ENCODE measurements around the gene KLHL8.

DNA sequence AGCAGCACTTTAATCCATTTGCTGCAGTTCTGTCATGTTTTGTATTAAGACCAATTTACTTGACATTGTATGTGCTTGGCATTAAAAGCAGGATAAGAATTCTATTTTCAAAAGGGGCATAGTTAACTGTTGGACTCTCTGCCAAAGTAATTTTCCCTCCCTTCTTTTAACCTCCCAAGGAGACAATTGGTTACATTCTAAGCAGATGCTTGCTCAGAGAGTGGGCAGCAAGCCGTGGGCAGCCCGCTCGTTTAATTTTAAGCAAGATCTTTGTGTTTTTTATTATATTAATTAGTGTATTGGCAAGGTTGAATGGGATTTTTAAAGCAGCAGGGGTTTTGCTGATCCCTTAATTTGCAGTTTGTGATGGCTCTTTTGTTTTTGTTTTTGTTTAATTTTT, 37.1 kb upstream of the KLHL8 start:
- TF ChIP-seq, protein P1, sequence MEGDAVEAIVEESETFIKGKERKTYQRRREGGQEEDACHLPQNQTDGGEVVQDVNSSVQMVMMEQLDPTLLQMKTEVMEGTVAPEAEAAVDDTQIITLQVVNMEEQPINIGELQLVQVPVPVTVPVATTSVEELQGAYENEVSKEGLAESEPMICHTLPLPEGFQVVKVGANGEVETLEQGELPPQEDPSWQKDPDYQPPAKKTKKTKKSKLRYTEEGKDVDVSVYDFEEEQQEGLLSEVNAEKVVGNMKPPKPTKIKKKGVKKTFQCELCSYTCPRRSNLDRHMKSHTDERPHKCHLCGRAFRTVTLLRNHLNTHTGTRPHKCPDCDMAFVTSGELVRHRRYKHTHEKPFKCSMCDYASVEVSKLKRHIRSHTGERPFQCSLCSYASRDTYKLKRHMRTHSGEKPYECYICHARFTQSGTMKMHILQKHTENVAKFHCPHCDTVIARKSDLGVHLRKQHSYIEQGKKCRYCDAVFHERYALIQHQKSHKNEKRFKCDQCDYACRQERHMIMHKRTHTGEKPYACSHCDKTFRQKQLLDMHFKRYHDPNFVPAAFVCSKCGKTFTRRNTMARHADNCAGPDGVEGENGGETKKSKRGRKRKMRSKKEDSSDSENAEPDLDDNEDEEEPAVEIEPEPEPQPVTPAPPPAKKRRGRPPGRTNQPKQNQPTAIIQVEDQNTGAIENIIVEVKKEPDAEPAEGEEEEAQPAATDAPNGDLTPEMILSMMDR (IDR thresholded peaks at IDR 0.05): no peak
- TF ChIP-seq POLR2A (IDR thresholded peaks at IDR 0.05): no peak
